ENCODE measurements around the gene RALY.

The RALY gene

GRCh38 chr20:34013554-34013953, 19.8 kb downstream of the RALY start:
- DNase-seq (ENCODE audit: low read depth): no peak
- no peak for TF ChIP-seq CTCF (IDR thresholded peaks at IDR 0.05; ENCODE audit: insufficient read depth, low read depth, low read length, missing control alignments)
- H3K4me3 ChIP-seq (ENCODE audit: low read depth, low read length): no peak overlapping the region

- DNase-seq (ENCODE audit: low read depth): no peak
- no peak for TF ChIP-seq CTCF (IDR thresholded peaks at IDR 0.05; ENCODE audit: insufficient read depth, low read depth, low read length, missing control alignments)
- H3K4me3 ChIP-seq (ENCODE audit: low read depth, low read length): no peak overlapping the region
Observed at GRCh38 chr20:34014878-34015277, 21.2 kb downstream of the RALY start.

- no peak for TF ChIP-seq CTCF (IDR thresholded peaks at IDR 0.05; ENCODE audit: insufficient read depth, low read depth, low read length, missing control alignments)
- H3K4me3 ChIP-seq (ENCODE audit: low read depth, low read length): no peak overlapping the region
- no peak for DNase-seq (ENCODE audit: low read depth)
Observed at GRCh38 chr20:34015401-34016335, 22.0 kb downstream of the RALY start.

GRCh38 chr20:34016736-34017135, 23.0 kb downstream of the RALY start:
- no peak for TF ChIP-seq CTCF (IDR thresholded peaks at IDR 0.05; ENCODE audit: insufficient read depth, low read depth, low read length, missing control alignments)
- no peak for DNase-seq (ENCODE audit: low read depth)
- no peak overlapping the region for H3K4me3 ChIP-seq (ENCODE audit: low read depth, low read length)

- no peak overlapping the region for H3K4me3 ChIP-seq (ENCODE audit: low read depth, low read length)
- TF ChIP-seq CTCF (IDR thresholded peaks at IDR 0.05; ENCODE audit: insufficient read depth, low read depth, low read length, missing control alignments): no peak
- DNase-seq (ENCODE audit: low read depth): no peak
Observed at GRCh38 chr20:34017610-34018009, 23.9 kb downstream of the RALY start.

- H3K4me3 ChIP-seq (ENCODE audit: low read depth, low read length): no peak overlapping the region
- no peak for TF ChIP-seq CTCF (IDR thresholded peaks at IDR 0.05; ENCODE audit: insufficient read depth, low read depth, low read length, missing control alignments)
- no peak for DNase-seq (ENCODE audit: low read depth)
Observed at GRCh38 chr20:34018166-34018565, 24.5 kb downstream of the RALY start.
